NCI-H2107 treated with DMSO at 0.1 percent for 48 hours (cell line): ENCODE results near the gene TAS2R13.

Experiments
- DNase-seq: peaks from one replicate; lab custom pipeline; 2025; ENCODE audit not compliant: unreplicated experiment; lab: John Stamatoyannopoulos, UW

The TAS2R13 gene

DNA sequence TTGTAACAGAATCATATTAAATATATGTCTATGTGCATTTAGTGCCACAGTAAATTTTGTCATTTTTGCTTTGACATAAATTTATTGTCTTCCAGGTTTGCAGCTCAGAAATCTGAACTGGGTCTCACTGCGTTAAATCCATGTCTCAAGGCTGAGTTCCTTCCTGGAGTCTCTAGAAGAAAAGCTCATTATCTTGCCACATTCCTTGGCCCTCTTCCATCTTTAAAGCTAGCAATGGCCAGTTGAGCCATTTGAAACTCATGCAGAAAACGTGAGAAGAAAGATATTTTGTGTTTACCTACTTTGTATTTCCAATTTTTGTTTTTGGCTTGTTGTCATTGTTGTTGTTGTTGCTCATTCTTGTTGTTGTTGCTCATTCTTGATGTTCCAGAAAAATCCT, 36.0 kb downstream of the TAS2R13 start:
- DNase-seq = no peak

DNA sequence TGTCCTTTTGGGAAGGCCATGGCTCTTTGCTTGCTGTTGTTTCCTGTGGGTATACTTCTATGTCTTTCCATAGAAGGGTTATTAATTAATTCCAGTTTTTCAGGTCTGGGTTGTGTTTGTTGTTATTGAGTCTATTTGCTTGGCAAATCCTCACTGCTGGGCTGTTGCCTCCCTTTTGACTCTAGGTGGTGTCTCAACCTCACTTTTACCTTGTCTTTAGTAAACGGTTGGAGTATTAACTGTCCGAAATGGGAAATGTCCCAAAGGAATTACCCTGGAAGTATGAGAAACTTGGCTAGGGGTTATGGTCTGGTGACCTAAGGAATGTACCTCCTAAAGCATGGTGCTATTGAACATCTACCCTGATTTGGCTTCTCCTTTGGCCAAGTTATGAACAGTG, 42.0 kb downstream of the TAS2R13 start:
- DNase-seq = no peak

DNA sequence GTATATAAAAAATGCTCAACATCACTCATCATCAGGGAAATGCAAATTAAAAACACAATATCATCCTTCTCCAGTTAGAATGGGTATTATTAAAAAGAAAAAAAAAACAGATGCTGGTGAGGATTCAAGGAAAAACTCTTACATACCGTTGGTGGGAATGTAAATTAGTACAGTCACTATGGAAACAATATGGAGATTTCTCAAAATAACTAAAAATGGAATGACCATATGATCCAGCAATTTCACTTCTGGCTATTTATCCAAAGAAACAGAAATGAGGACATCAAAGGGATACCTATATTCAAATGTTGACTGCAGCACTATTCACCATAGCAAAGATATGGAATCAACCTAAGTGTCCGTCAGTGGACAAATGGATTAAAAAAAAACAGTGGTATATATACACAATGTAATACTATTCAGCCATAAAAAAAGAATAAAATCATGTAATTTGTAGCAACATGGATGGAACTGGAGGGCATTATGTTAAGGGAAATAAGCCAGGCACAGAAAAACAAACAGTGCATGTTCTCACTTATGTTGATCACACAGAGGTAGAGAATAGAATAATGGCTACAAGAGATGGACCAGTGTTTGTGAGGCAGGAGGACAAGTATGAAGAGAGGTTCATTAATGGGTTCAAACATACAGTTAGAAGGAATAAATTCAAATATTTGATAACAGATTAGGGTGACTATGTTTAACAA, 45.7 kb downstream of the TAS2R13 start:
- no peak for DNase-seq

DNA sequence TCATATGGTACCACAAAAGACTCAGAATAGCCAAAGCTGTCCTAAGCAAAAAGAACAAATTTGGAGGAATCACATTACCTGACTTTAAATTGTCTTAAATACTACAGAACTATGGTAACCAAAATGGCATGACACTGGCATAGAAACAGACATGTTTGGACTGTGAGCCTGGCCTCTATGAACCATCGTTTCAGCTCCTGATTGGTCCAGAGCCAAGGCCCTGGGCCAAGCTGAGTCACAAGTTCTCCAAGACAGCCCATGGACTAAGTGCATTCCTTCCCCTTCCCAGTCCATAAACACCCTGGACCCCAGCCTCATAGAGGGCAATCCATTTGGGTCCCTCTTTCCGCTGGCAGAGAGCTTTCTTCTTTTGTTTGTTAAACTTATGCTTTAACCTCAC, 48.0 kb downstream of the TAS2R13 start:
- DNase-seq = no peak
